Measurements from ENCODE around the gene ZFP36L1. TPM values are rescaled to one million over a fixed set of nuclear protein-coding genes. Genes with fewer than 3 reads are reported as not detected.
A peak's percentile ranks its signal among the peaks of the same experiment; 100 is the strongest.

The ZFP36L1 gene
- total and polyA plus RNA-seq, 2 of the 13 experiments (the other 11 are each of a cell fraction or from before 2014, with no cell fraction given) = 7.4 to 10.2 TPM

DNA sequence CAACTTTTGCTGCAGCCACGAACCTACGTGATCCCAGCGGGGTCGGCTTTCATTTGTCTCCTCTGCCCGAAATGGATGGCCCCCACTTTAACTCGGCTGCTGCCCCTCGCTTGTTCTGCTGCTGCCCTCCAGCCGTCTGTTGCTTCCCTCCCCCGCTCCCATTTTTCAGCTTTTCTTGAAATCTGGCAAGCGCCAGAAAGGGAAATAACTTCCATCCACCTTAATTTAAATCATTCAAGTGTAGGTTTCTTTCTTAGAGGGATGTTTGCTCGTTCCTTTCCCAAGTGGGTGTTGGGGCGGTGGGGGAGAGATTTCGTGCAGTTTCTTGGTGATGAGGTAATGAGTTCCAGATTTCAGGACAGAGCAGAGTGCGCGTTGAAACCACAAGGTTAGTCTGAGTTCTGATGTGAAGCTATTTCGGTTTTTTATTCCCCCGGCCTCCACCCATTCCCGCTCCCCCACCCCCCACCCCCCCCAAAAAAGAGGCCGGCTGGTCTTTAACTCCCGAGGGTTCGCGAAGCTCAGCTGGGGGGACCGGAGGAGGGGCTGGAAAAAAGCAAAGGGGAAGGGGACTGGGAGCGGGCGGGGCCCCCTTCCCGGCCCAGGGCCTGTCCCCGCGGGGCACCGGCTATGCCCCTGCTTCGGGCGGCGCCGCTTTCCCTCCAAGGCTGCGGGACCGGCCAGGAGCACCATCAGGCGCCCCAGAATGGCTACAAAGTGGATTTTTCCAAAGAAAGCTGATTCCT, 2.2 kb upstream of the ZFP36L1 start (continued):
- TF ChIP-seq, protein P1, sequence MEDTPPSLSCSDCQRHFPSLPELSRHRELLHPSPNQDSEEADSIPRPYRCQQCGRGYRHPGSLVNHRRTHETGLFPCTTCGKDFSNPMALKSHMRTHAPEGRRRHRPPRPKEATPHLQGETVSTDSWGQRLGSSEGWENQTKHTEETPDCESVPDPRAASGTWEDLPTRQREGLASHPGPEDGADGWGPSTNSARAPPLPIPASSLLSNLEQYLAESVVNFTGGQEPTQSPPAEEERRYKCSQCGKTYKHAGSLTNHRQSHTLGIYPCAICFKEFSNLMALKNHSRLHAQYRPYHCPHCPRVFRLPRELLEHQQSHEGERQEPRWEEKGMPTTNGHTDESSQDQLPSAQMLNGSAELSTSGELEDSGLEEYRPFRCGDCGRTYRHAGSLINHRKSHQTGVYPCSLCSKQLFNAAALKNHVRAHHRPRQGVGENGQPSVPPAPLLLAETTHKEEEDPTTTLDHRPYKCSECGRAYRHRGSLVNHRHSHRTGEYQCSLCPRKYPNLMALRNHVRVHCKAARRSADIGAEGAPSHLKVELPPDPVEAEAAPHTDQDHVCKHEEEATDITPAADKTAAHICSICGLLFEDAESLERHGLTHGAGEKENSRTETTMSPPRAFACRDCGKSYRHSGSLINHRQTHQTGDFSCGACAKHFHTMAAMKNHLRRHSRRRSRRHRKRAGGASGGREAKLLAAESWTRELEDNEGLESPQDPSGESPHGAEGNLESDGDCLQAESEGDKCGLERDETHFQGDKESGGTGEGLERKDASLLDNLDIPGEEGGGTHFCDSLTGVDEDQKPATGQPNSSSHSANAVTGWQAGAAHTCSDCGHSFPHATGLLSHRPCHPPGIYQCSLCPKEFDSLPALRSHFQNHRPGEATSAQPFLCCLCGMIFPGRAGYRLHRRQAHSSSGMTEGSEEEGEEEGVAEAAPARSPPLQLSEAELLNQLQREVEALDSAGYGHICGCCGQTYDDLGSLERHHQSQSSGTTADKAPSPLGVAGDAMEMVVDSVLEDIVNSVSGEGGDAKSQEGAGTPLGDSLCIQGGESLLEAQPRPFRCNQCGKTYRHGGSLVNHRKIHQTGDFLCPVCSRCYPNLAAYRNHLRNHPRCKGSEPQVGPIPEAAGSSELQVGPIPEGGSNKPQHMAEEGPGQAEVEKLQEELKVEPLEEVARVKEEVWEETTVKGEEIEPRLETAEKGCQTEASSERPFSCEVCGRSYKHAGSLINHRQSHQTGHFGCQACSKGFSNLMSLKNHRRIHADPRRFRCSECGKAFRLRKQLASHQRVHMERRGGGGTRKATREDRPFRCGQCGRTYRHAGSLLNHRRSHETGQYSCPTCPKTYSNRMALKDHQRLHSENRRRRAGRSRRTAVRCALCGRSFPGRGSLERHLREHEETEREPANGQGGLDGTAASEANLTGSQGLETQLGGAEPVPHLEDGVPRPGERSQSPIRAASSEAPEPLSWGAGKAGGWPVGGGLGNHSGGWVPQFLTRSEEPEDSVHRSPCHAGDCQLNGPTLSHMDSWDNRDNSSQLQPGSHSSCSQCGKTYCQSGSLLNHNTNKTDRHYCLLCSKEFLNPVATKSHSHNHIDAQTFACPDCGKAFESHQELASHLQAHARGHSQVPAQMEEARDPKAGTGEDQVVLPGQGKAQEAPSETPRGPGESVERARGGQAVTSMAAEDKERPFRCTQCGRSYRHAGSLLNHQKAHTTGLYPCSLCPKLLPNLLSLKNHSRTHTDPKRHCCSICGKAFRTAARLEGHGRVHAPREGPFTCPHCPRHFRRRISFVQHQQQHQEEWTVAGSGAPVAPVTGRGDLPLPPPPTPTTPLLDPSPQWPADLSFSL (CRISPR knock-in tag; IDR thresholded peaks at IDR 0.05) = no peak
- TF ChIP-seq ZNF44 (CRISPR knock-in tag; IDR thresholded peaks at IDR 0.05) = no peak
- TF ChIP-seq NPAS2 (CRISPR knock-in tag; IDR thresholded peaks at IDR 0.05; ENCODE audit: borderline replicate concordance) = no peak
- TF ChIP-seq, protein P2, sequence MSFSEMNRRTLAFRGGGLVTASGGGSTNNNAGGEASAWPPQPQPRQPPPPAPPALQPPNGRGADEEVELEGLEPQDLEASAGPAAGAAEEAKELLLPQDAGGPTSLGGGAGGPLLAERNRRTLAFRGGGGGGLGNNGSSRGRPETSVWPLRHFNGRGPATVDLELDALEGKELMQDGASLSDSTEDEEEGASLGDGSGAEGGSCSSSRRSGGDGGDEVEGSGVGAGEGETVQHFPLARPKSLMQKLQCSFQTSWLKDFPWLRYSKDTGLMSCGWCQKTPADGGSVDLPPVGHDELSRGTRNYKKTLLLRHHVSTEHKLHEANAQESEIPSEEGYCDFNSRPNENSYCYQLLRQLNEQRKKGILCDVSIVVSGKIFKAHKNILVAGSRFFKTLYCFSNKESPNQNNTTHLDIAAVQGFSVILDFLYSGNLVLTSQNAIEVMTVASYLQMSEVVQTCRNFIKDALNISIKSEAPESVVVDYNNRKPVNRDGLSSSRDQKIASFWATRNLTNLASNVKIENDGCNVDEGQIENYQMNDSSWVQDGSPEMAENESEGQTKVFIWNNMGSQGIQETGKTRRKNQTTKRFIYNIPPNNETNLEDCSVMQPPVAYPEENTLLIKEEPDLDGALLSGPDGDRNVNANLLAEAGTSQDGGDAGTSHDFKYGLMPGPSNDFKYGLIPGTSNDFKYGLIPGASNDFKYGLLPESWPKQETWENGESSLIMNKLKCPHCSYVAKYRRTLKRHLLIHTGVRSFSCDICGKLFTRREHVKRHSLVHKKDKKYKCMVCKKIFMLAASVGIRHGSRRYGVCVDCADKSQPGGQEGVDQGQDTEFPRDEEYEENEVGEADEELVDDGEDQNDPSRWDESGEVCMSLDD (CRISPR knock-in tag; IDR thresholded peaks at IDR 0.05; ENCODE audit: borderline replicate concordance) = 0 out of 2 replicates have a peak, but pooled peaks have one; percentile 1
- TF ChIP-seq ZNF180 (CRISPR knock-in tag; IDR thresholded peaks at IDR 0.05; ENCODE audit: borderline replicate concordance, low read depth) = no peak
- TF ChIP-seq ZFYVE20 (CRISPR knock-in tag; IDR thresholded peaks at IDR 0.05; ENCODE audit: borderline replicate concordance, low read depth) = no peak
- no peak for TF ChIP-seq ZNF737 (CRISPR knock-in tag; IDR thresholded peaks at IDR 0.05; ENCODE audit: borderline replicate concordance)
- TF ChIP-seq GATAD1 (CRISPR knock-in tag; IDR thresholded peaks at IDR 0.05) = no peak
- no peak for TF ChIP-seq XBP1 (CRISPR knock-in tag; IDR thresholded peaks at IDR 0.05)
- TF ChIP-seq ZBTB42 (CRISPR knock-in tag; IDR thresholded peaks at IDR 0.05) = no peak
- TF ChIP-seq, protein P3, sequence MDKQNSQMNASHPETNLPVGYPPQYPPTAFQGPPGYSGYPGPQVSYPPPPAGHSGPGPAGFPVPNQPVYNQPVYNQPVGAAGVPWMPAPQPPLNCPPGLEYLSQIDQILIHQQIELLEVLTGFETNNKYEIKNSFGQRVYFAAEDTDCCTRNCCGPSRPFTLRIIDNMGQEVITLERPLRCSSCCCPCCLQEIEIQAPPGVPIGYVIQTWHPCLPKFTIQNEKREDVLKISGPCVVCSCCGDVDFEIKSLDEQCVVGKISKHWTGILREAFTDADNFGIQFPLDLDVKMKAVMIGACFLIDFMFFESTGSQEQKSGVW (CRISPR knock-in tag; IDR thresholded peaks at IDR 0.05; ENCODE audit: borderline replicate concordance) = no peak
- no peak for TF ChIP-seq JARID2 (CRISPR knock-in tag; IDR thresholded peaks at IDR 0.05; ENCODE audit: insufficient replicate concordance)
- no peak for TF ChIP-seq AGO2 (optimal IDR thresholded peaks at IDR 0.05; ENCODE audit: low read depth, low read length)
- TF ChIP-seq ZNF615 (CRISPR knock-in tag; IDR thresholded peaks at IDR 0.05; ENCODE audit: borderline replicate concordance) = no peak
- TF ChIP-seq, protein P4, sequence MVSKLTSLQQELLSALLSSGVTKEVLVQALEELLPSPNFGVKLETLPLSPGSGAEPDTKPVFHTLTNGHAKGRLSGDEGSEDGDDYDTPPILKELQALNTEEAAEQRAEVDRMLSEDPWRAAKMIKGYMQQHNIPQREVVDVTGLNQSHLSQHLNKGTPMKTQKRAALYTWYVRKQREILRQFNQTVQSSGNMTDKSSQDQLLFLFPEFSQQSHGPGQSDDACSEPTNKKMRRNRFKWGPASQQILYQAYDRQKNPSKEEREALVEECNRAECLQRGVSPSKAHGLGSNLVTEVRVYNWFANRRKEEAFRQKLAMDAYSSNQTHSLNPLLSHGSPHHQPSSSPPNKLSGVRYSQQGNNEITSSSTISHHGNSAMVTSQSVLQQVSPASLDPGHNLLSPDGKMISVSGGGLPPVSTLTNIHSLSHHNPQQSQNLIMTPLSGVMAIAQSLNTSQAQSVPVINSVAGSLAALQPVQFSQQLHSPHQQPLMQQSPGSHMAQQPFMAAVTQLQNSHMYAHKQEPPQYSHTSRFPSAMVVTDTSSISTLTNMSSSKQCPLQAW (CRISPR knock-in tag; IDR thresholded peaks at IDR 0.05) = no peak
- no peak for TF ChIP-seq NR2C2 (CRISPR knock-in tag; IDR thresholded peaks at IDR 0.05; ENCODE audit: borderline replicate concordance)

Data from HepG2 (cell line).